Endodermal cell (in vitro differentiated cells): Measurements from ENCODE around the gene SMYD3. TPM values are rescaled to one million over a fixed set of nuclear protein-coding genes. Genes with fewer than 3 reads are reported as not detected.

Source experiments
- DNase-seq: peaks from one replicate; pipeline ENCODE4 v3.0.0-alpha.2; 2017
- H3K27ac ChIP-seq: 2 replicates; pipeline ENCODE4 v1.5.1; 2013; ENCODE audit warnings: mild to moderate bottlenecking, low read depth, low read length, moderate library complexity
- H3K27me3 ChIP-seq: 2 replicates; pipeline ENCODE4 v1.6.1; 2013; ENCODE audit warnings: mild to moderate bottlenecking, low read length, moderate library complexity; ENCODE audit not compliant: insufficient read depth, control insufficient read depth, poor library complexity, severe bottlenecking
- H3K36me3 ChIP-seq: 2 replicates; pipeline ENCODE4 v1.7.0; 2013; ENCODE audit warnings: mild to moderate bottlenecking, low read length, moderate library complexity; ENCODE audit not compliant: control insufficient read depth, insufficient read depth
- H3K4me1 ChIP-seq: one replicate; pipeline ENCODE4 v1.7.0; 2013; ENCODE audit warnings: low read length; ENCODE audit not compliant: control insufficient read depth, insufficient read depth
- H3K4me3 ChIP-seq: 2 replicates; pipeline ENCODE4 v1.5.1; 2013; ENCODE audit warnings: mild to moderate bottlenecking, low read length, moderate library complexity
- H3K9ac ChIP-seq: 2 replicates; pipeline ENCODE4 v1.6.1; 2013; ENCODE audit warnings: mild to moderate bottlenecking, low read length, moderate library complexity; ENCODE audit not compliant: poor library complexity, severe bottlenecking; ENCODE audit errors: extremely low read depth
- H3K9me3 ChIP-seq: 2 replicates; pipeline ENCODE4 v1.6.1; 2013; ENCODE audit warnings: mild to moderate bottlenecking, low read length, moderate library complexity; ENCODE audit not compliant: control insufficient read depth
- H3K27ac Mint-ChIP-seq: 2 replicates; pipeline ENCODE4 v1.8.0; 2020; ENCODE audit warnings: mixed read lengths
- H3K27me3 Mint-ChIP-seq: 2 replicates; pipeline ENCODE4 v1.8.0; 2021; ENCODE audit warnings: mild to moderate bottlenecking, mixed read lengths; ENCODE audit not compliant: insufficient read depth
- H3K36me3 Mint-ChIP-seq: 2 replicates; pipeline ENCODE4 v1.8.0; 2020; ENCODE audit warnings: low read depth, mixed read lengths
- H3K4me1 Mint-ChIP-seq: 2 replicates; pipeline ENCODE4 v1.8.0; 2020; ENCODE audit warnings: mixed read lengths
- H3K4me3 Mint-ChIP-seq: 2 replicates; pipeline ENCODE4 v1.8.0; 2020; ENCODE audit warnings: mild to moderate bottlenecking, moderate library complexity, mixed read lengths
- H3K9me3 Mint-ChIP-seq: 2 replicates; pipeline ENCODE4 v1.8.0; 2020; ENCODE audit warnings: mild to moderate bottlenecking, mixed read lengths
- WGBS, 2 experiments: methylation state at CpG; one replicate each; pipeline versions ENCODE4 v1.1.5 to v1.1.7; 2013; ENCODE audit warnings: missing lambda C conversion rate in 2 of 2, mixed read lengths in 1 of 2; ENCODE audit not compliant: insufficient coverage in 1 of 2, insufficient read length in 1 of 2; 5-methylcytosine and 5-hydroxymethylcytosine counted together
- total RNA-seq, 2 donors: library from RNA; stranded (reverse); fragmentation: NEBNext Ultra II Directional in 1 of 2; extraction: Animal tissue kit (Norgen Biotek cat#: 25700) in 1 of 2; gene quantifications; 2 replicates in 1 of 2; 3 replicates in 1 of 2; pipeline ENCODE4 v1.2.1, GENCODE V29; 2021
- TF ChIP-seq, protein P1 (sequence below): fragments of 200-600 bp; sonication (generic); conservative IDR thresholded peaks from 2 replicates; pipeline ENCODE4 v1.5.0; 2021; ENCODE audit warnings: antibody characterized with exemption, mild to moderate bottlenecking

SMYD3 gene
- total RNA-seq, 2 donors from 2014 or later: 32.3 to 45.8 TPM

DNA sequence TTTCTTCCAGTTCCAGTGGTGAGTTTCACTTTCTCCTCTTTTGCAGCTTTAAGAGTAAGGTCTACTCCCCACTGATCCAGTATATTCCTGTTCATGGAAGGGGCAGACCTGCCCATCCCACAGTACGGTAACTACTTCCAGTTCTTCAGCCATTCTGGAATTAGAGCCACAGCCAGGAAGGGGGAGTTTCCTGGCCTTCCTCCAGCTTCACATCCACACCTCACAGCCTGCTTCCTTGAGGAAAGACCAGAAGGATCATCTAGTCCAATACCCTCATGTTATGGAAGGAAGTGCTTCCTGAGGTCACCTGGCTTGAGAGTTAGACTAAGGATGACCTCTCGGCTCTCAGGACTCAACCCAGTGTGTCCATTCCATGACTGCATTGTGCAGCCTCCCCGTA, 754.5 kb downstream of the SMYD3 start:
- peaks cover 12% of the 10 kb centered on the region for H3K4me1 Mint-ChIP-seq

DNA sequence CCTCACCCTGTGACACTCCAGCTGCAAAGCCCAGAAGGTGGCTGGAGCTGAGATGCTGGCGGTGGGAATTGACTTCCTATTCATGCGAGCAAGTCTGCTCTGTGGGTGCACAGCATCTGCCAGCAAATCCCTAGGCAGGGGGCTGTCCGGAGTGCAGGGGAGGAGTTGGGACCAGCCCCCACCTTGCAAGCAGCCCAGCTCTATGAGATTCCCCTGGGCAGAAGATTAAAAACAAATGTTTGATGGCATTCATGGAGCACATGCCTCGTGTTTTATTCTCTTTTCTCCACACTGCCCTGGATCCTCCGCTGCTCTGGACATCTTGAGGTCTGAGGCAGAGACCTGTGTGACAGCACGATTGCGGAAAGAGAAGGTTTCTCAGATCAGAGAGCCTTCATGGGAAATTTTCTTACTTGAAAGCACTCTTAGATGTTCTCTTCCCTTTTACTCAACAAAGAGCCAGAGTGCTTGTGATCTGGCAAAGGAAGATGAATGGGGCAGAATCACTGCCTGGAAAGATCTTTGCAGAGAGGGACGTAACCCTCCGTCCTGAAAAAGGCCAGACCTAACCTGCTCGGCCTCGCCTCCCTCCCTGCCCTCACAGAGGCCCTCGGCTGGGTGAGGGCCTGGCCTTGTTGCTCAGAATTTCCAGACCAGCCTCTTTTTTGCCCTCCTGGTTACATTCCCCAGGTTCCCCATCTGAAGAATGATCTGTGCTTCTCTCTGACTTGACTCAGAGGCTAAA, 755.2 kb downstream of the SMYD3 start:
- no peak overlapping the region for H3K27ac Mint-ChIP-seq
- 79 to 83% methylated on average over 12 of the region's 12 CpGs for WGBS, 2 experiments
- Histone ChIP-seq H3K9ac (no peak overlapping the region), H3K27ac (no peak overlapping the region), H3K27me3 (peaks cover 64% of the 10 kb centered on the region), H3K4me1 (no peaks in the 10 kb centered on the region), H3K36me3 (no peaks in the 10 kb centered on the region), H3K4me3 (no peak overlapping the region), H3K9me3 (peaks cover 13% of the 10 kb centered on the region)
- peaks cover 12% of the 10 kb centered on the region for H3K4me1 Mint-ChIP-seq
- peaks cover 31% of the 10 kb centered on the region for H3K9me3 Mint-ChIP-seq
- TF ChIP-seq, protein P1, sequence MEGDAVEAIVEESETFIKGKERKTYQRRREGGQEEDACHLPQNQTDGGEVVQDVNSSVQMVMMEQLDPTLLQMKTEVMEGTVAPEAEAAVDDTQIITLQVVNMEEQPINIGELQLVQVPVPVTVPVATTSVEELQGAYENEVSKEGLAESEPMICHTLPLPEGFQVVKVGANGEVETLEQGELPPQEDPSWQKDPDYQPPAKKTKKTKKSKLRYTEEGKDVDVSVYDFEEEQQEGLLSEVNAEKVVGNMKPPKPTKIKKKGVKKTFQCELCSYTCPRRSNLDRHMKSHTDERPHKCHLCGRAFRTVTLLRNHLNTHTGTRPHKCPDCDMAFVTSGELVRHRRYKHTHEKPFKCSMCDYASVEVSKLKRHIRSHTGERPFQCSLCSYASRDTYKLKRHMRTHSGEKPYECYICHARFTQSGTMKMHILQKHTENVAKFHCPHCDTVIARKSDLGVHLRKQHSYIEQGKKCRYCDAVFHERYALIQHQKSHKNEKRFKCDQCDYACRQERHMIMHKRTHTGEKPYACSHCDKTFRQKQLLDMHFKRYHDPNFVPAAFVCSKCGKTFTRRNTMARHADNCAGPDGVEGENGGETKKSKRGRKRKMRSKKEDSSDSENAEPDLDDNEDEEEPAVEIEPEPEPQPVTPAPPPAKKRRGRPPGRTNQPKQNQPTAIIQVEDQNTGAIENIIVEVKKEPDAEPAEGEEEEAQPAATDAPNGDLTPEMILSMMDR: no peak
- H3K36me3 Mint-ChIP-seq: peaks cover 1% of the 10 kb centered on the region
- no peak overlapping the region for H3K4me3 Mint-ChIP-seq
- H3K27me3 Mint-ChIP-seq: peaks cover 73% of the 10 kb centered on the region
- peak; percentile 64 for DNase-seq

More for the DNA sequence above, 754.5 kb downstream of the SMYD3 start:
- TF ChIP-seq, protein P1: no peak
- Histone ChIP-seq H3K9me3 (peaks cover 7% of the 10 kb centered on the region), H3K27ac (no peak overlapping the region), H3K9ac (no peak overlapping the region), H3K27me3 (peaks cover 57% of the 10 kb centered on the region), H3K4me3 (no peak overlapping the region), H3K36me3 (no peaks in the 10 kb centered on the region), H3K4me1 (no peaks in the 10 kb centered on the region)
- H3K27me3 Mint-ChIP-seq: peaks cover 68% of the 10 kb centered on the region
- H3K27ac Mint-ChIP-seq: no peak overlapping the region
- 91 to 100% methylated on average over 1 to 3 of the region's 3 CpGs for WGBS, 2 experiments
- H3K4me3 Mint-ChIP-seq: no peak overlapping the region
- no peak for DNase-seq
- no peaks in the 10 kb centered on the region for H3K36me3 Mint-ChIP-seq
- H3K9me3 Mint-ChIP-seq: peaks cover 25% of the 10 kb centered on the region

DNA sequence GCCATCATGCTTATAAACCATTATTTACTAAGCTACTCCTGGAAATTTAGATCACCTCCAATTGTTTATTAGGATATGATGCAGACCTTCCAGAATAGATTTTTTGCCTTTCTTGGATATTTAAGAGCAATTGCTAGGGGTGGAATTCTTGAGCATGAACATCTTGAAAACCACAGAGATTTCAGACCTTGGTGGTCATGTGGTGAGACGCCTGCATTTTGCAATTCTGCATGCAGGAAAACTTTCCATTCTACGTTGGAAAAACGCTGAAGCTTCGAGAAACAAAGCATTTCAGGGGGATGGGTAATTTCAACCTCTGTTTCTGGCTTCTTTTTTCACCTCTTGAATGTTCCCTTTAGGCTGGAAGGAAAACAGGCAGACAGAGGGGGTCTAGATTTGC, 756.0 kb downstream of the SMYD3 start:
- Histone ChIP-seq H3K27ac (no peak overlapping the region), H3K4me3 (no peak overlapping the region), H3K4me1 (no peaks in the 10 kb centered on the region), H3K9ac (no peak overlapping the region), H3K9me3 (peaks cover 21% of the 10 kb centered on the region), H3K36me3 (no peaks in the 10 kb centered on the region), H3K27me3 (peaks cover 72% of the 10 kb centered on the region)
- Mint-ChIP-seq H3K4me1 (peaks cover 12% of the 10 kb centered on the region), H3K9me3 (peaks cover 33% of the 10 kb centered on the region), H3K36me3 (peaks cover 6% of the 10 kb centered on the region), H3K27me3 (peaks cover 78% of the 10 kb centered on the region), H3K27ac (no peak overlapping the region), H3K4me3 (no peak overlapping the region)
- WGBS, 2 experiments: 81 to 87% methylated on average over 4 of the region's 4 CpGs
- DNase-seq: no peak
- TF ChIP-seq, protein P1: no peak
